Astrocyte (in vitro differentiated cells and primary cell): Measurements from ENCODE around the gene PTPRF.

Source experiments
- CTCF ChIP-seq: IDR thresholded peaks from 2 replicates; pipeline ENCODE4 v1.5.1; 2011; ENCODE audit warnings: low read depth, mild to moderate bottlenecking, inconsistent platforms, low read length, moderate library complexity; ENCODE audit not compliant: insufficient read depth
- EZH2 ChIP-seq: IDR thresholded peaks from 2 replicates; pipeline ENCODE4 v1.6.1; 2012; ENCODE audit warnings: mild to moderate bottlenecking, low read length, inconsistent platforms; ENCODE audit not compliant: insufficient read depth

DNA sequence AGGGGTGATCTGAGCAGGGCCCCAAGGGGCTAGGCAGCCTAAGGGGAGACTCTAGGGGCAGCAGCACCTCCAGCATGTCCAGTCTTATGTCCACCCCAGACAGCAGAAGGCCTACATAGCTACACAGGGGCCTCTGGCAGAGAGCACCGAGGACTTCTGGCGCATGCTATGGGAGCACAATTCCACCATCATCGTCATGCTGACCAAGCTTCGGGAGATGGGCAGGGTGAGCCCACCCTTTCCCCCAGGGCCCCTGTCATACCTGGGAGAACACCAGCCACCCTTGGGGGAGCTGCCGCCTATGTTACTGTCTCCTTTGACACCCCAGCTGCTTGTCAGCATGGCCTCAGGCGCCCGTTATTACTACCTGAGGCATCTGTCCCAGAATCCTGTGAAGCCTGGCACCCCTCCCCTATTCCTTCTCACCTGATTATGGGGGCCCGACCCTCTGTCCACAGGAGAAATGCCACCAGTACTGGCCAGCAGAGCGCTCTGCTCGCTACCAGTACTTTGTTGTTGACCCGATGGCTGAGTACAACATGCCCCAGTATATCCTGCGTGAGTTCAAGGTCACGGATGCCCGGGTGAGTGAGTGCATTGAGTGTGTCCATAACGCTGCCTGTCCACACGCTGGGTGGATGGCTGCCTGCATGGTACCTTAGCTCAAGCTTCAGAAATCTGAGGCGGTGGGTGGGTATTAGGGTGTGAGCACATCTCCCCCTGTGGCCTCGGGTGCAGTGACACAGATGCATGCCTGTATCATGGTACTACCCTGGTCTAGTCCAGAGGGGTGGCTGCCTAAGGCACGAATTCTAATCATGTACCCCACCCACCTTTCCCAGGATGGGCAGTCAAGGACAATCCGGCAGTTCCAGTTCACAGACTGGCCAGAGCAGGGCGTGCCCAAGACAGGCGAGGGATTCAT is 89.6 kb downstream of the PTPRF start:
- TF ChIP-seq CTCF: no peak
- no peak for TF ChIP-seq EZH2
